GM12878 (cell line): ENCODE measurements around the gene HPS3. TPM values are rescaled to one million over a fixed set of nuclear protein-coding genes. Genes with fewer than 3 reads are reported as not detected.

Experiments used
- ATAC-seq: fragments of 200-7000 bp; cut with Tn5 transposase; 3 replicates; pipeline ENCODE4 v1.9.1; 2020; ENCODE audit warnings: mild to moderate bottlenecking, moderate library complexity
- BruUV-seq: library from RNA; stranded (reverse); fragments of 400-500 nt; replicated peaks from 2 replicates; lab custom pipeline; 2021; lab: Mats Ljungman, UMichigan
- CTCF ChIA-PET: fragments of 300-600 bp; sonication (Branson Sonifier 250); formaldehyde crosslinking; extraction: SDS; loops from one replicate; lab custom pipeline; 2021; ENCODE audit warnings: inconsistent platforms; lab: Yijun Ruan, JAX
- POLR2A ChIA-PET: fragments of 350-600 bp; formaldehyde crosslinking; extraction: SDS; loops from one replicate; lab custom pipeline; 2021; ENCODE audit warnings: inconsistent platforms; lab: Charles Lee
- RAD21 ChIA-PET: fragments of 300-600 bp; sonication (Branson Sonifier 250); formaldehyde crosslinking; loops from one replicate; lab custom pipeline; 2023; ENCODE audit warnings: antibody characterized with exemption; ENCODE audit not compliant: unreplicated experiment; lab: Charles Lee
- SMC1A ChIA-PET: fragments of 300-600 bp; sonication (Branson Sonifier 250); formaldehyde crosslinking; loops from one replicate; lab custom pipeline; 2023; ENCODE audit not compliant: unreplicated experiment, uncharacterized antibody; lab: Charles Lee
- DNase-seq: peaks from one replicate; pipeline ENCODE4 v3.0.0-alpha.2; 2011; ENCODE audit warnings: low read depth, low spot score
- FAIRE-seq: peaks from 3 replicates; lab custom pipeline; 2011; peaks lifted over from hg19 to GRCh38; lab: Jason Lieb, UNC
- H2AFZ ChIP-seq: 2 replicates; pipeline ENCODE4 v1.6.0; 2011; ENCODE audit warnings: low read depth, low read length, control low read depth; ENCODE audit not compliant: control insufficient read depth
- H3K27ac ChIP-seq: 2 replicates; pipeline ENCODE4 v1.5.1; 2011; ENCODE audit warnings: control low read depth; ENCODE audit not compliant: control insufficient read depth, insufficient read depth
- H3K27me3 ChIP-seq, 2 experiments: replicated peaks in 1 of 2; 2 replicates each; pipeline versions ENCODE4 v1.6.0 to v1.6.1; 2011; ENCODE audit warnings: low read length in 1 of 2; ENCODE audit not compliant: control insufficient read depth in 2 of 2, insufficient read depth in 2 of 2
- H3K36me3 ChIP-seq, 2 experiments: 2 replicates each; pipeline ENCODE4 v1.5.1; 2011; ENCODE audit warnings: low read length in 1 of 2; ENCODE audit not compliant: control insufficient read depth in 2 of 2, insufficient read depth in 2 of 2
- H3K4me1 ChIP-seq: 2 replicates; pipeline ENCODE4 v1.6.1; 2011; ENCODE audit warnings: mild to moderate bottlenecking, low read length, moderate library complexity, mixed read lengths; ENCODE audit not compliant: control insufficient read depth, insufficient read depth
- H3K4me2 ChIP-seq: 2 replicates; pipeline ENCODE4 v1.6.0; 2011; ENCODE audit warnings: control low read depth; ENCODE audit not compliant: control insufficient read depth, insufficient read depth
- H3K4me3 ChIP-seq: fragments of 200-600 bp; sonication (generic); 2 replicates; pipeline ENCODE4 v1.5.1; 2016
- H3K79me2 ChIP-seq: 2 replicates; pipeline ENCODE4 v1.6.0; 2011; ENCODE audit warnings: low read length; ENCODE audit not compliant: control insufficient read depth, insufficient read depth
- H3K9ac ChIP-seq: 2 replicates; pipeline ENCODE4 v1.8.0; 2011; ENCODE audit warnings: low read length, control low read depth, mixed read lengths; ENCODE audit not compliant: control insufficient read depth, insufficient read depth
- H3K9me3 ChIP-seq: replicated peaks from 3 replicates; pipeline ENCODE4 v1.5.1; 2011; ENCODE audit warnings: mild to moderate bottlenecking, low read length; ENCODE audit not compliant: control insufficient read depth, insufficient read depth
- H4K20me1 ChIP-seq: 2 replicates; pipeline ENCODE4 v1.6.0; 2011; ENCODE audit not compliant: control insufficient read depth, insufficient read depth
- CREB1 ChIP-seq: IDR thresholded peaks from 2 replicates; pipeline ENCODE4 v1.6.1; 2012; ENCODE audit warnings: low read depth, mild to moderate bottlenecking, inconsistent platforms
- EP300 ChIP-seq, 2 experiments: fragments of 150-350 bp in 1 of 2; IDR thresholded peaks; 2 replicates each; pipeline ENCODE4 v1.6.1; 2011 to 2012; ENCODE audit warnings: low read depth in 2 of 2, low read length in 2 of 2, borderline replicate concordance in 1 of 2, improper control_type of control experiment in 1 of 2, inconsistent platforms in 1 of 2; ENCODE audit not compliant: control insufficient read depth in 1 of 2
- EZH2 ChIP-seq: IDR thresholded peaks from 2 replicates; pipeline ENCODE4 v1.6.1; 2012; ENCODE audit warnings: low read depth, mild to moderate bottlenecking, control low read depth, inconsistent platforms, low read length, borderline replicate concordance; ENCODE audit not compliant: control insufficient read depth
- FOXM1 ChIP-seq: IDR thresholded peaks from 2 replicates; pipeline ENCODE4 v1.6.1; 2012; ENCODE audit warnings: low read depth, mild to moderate bottlenecking, inconsistent platforms, low read length, moderate library complexity
- GATAD2B ChIP-seq: fragments of 450-650 bp; conservative IDR thresholded peaks from 2 replicates; pipeline ENCODE4 v1.6.1; 2017; ENCODE audit warnings: low read depth, mild to moderate bottlenecking, moderate library complexity
- HDAC6 ChIP-seq: fragments of 200-600 bp; sonication (generic); IDR thresholded peaks from one replicate; pipeline ENCODE4 v1.8.0; 2017; ENCODE audit warnings: antibody characterized with exemption; ENCODE audit not compliant: unreplicated experiment
- MTA2 ChIP-seq: fragments of 450-650 bp; IDR thresholded peaks from 2 replicates; pipeline ENCODE4 v1.6.1; 2016; ENCODE audit warnings: low read depth, mild to moderate bottlenecking, moderate library complexity
- NFYA ChIP-seq: IDR thresholded peaks from 2 replicates; pipeline ENCODE4 v1.6.1; 2011; ENCODE audit warnings: low read depth, mild to moderate bottlenecking, low read length, improper control_type of control experiment, borderline replicate concordance
- NR2C2 ChIP-seq: IDR thresholded peaks from 2 replicates; pipeline ENCODE4 v1.6.1; 2011; ENCODE audit warnings: borderline replicate concordance, low read depth; ENCODE audit not compliant: control insufficient read depth, insufficient read length
- NRF1 ChIP-seq: conservative IDR thresholded peaks from 2 replicates; pipeline ENCODE4 v1.6.1; 2011; ENCODE audit warnings: mild to moderate bottlenecking, low read depth, low read length, improper control_type of control experiment
- PML ChIP-seq: IDR thresholded peaks from 2 replicates; pipeline ENCODE4 v1.6.1; 2012; ENCODE audit warnings: low read length, inconsistent platforms
- RFX5 ChIP-seq: IDR thresholded peaks from 2 replicates; pipeline ENCODE4 v1.6.1; 2011; ENCODE audit warnings: low read depth, low read length, improper control_type of control experiment
- SIX5 ChIP-seq: IDR thresholded peaks from 2 replicates; pipeline ENCODE4 v1.6.1; 2011; ENCODE audit warnings: mild to moderate bottlenecking, low read depth, low read length, moderate library complexity; ENCODE audit not compliant: severe bottlenecking
- SMAD1 ChIP-seq: fragments of 450-650 bp; IDR thresholded peaks from 2 replicates; pipeline ENCODE4 v1.6.1; 2018; ENCODE audit warnings: mild to moderate bottlenecking, low read depth; ENCODE audit not compliant: partially characterized antibody
- STAT1 ChIP-seq: fragments of 450-650 bp; conservative IDR thresholded peaks from 2 replicates; pipeline ENCODE4 v1.6.1; 2014; ENCODE audit warnings: antibody characterized with exemption, mild to moderate bottlenecking
- ZNF217 ChIP-seq: fragments of 450-650 bp; IDR thresholded peaks from 2 replicates; pipeline ENCODE4 v1.6.1; 2017; ENCODE audit warnings: antibody characterized with exemption, mild to moderate bottlenecking
- ZNF274 ChIP-seq: IDR thresholded peaks from one replicate; pipeline ENCODE4 v1.8.0; 2011; ENCODE audit not compliant: insufficient read length, insufficient read depth
- ZNF622 ChIP-seq: fragments of 450-650 bp; IDR thresholded peaks from 2 replicates; pipeline ENCODE4 v1.6.1; 2017; ENCODE audit warnings: mild to moderate bottlenecking, inconsistent platforms
- WGBS: methylation state at CpG from one replicate; pipeline ENCODE4 v1.1.6; 2016; ENCODE audit warnings: low lambda C conversion rate; ENCODE audit not compliant: insufficient replicate concordance, insufficient coverage; ENCODE audit errors: missing lambda C conversion rate; 5-methylcytosine and 5-hydroxymethylcytosine counted together
- in situ Hi-C: fragments of 300-500 bp; cut with MboI; formaldehyde crosslinking; loops from 9 replicates; pipeline ENCODE4 v1.14.3; 2018; ENCODE audit warnings: mixed read lengths
- intact Hi-C: fragments of 100-400 bp; cut with micrococcal nuclease; formaldehyde crosslinking; loops from one replicate; pipeline ENCODE4 v1.14.2; 2022; ENCODE audit not compliant: unreplicated experiment
- polyA plus RNA-seq, 11 experiments: library from polyadenylated mRNA; depleted of rRNA in 4 of 11; unstranded in 6 of 11; stranded (reverse) in 5 of 11; fragments of >200 nt; fragmentation: Nextera tagmentation in 4 of 11; fragmentation: Illumina TruSeq in 1 of 11; extraction: Ambion mirVana in 4 of 11; extraction: Trizol in 1 of 11; gene quantifications; 1 replicate in 1 of 11; 2 replicates in 10 of 11; pipeline versions ENCODE4 v1.2.1 to v1.2.3, GENCODE V29; 2011 to 2016; ENCODE audit warnings: inconsistent platforms in 2 of 11, missing spikeins in 2 of 11, low read depth in 1 of 11
- total RNA-seq, 4 experiments: library from RNA; depleted of rRNA in 3 of 4; stranded (reverse); fragments of >200 nt in 3 of 4; fragmentation: Illumina TruSeq in 1 of 4; extraction: Trizol in 1 of 4; gene quantifications; 2 replicates each; pipeline versions ENCODE4 v1.2.1 to v1.2.3, GENCODE V29; 2013 to 2021
- TF ChIP-seq, protein P1 (sequence below): fragments of 450-650 bp; IDR thresholded peaks from 2 replicates; pipeline ENCODE4 v1.6.1; 2017; ENCODE audit warnings: borderline replicate concordance
- TF ChIP-seq, protein P2 (sequence below): IDR thresholded peaks from 2 replicates; pipeline ENCODE4 v1.6.1; 2012; ENCODE audit warnings: mild to moderate bottlenecking, low read depth, low read length

HPS3 gene
- total and polyA plus RNA-seq, 10 of the 15 experiments (the other 5 are each of a cell fraction or from before 2014, with no cell fraction given), result 2.7 to 26.5 (median 14.8) TPM

DNA sequence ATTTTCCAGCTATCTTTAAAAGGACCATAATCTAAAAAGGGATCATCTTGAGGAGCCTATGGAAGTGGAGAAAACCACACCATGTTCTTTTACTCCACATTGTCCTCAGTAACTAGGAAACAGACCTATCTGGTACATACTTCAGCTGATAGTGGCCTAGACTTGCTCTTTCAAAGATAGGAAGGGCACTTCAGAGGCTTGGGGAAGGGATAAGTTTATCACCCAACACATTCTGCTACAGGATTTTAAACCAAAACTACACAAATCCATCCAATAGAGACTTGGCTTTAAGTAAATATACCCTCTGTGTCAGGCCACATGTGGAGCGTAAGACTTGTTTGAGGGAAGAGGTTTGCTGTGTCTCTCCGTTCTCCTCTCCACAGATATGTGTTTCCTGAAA is 56.8 kb downstream of the HPS3 start:
- WGBS, result 79% methylated on average over 2 of the region's 2 CpGs
- no peak overlapping the region for H3K4me2 ChIP-seq
- ATAC-seq (no peak), DNase-seq (no peak), FAIRE-seq (no peak)
- no TSS peak for BruUV-seq
- no peaks in the 10 kb centered on the region for H4K20me1 ChIP-seq
- H3K36me3 ChIP-seq, result no peaks in the 10 kb centered on the region
- in situ Hi-C loops (no loop called here), intact Hi-C loops (no loop called here)
- POLR2A ChIA-PET, result no interaction called here
- H3K4me1 ChIP-seq, result no peaks in the 10 kb centered on the region
- no peak overlapping the region for H3K27ac ChIP-seq
- H3K9ac ChIP-seq, result no peak overlapping the region
- RAD21 ChIA-PET, result no interaction called here
- CTCF ChIA-PET, result interaction anchor here (1.4 kb wide), 1 partner anchor 65 kb away, joined by 4 read pairs; no protein-coding TSS in a partner anchor
- no peaks in the 10 kb centered on the region; a peak in 1 of 4 replicates for H3K27me3 ChIP-seq
- TF ChIP-seq NR2C2 (no peak), GATAD2B (no peak), EP300 (IDR thresholded peaks at IDR 0.05; ENCODE audit: borderline replicate concordance in 1 of 2, control insufficient read depth in 1 of 2, low read depth in 2 of 2, low read length in 2 of 2) (no peak), HDAC6 (no peak), ZNF217 (no peak), MTA2 (no peak), PML (no peak), ZNF274 (no peak), SIX5 (no peak), CREB1 (no peak), SMAD1 (no peak), EZH2 (no peak), NRF1 (no peak), ZNF622 (no peak), NFYA (no peak), FOXM1 (no peak), STAT1 (no peak), RFX5 (no peak)
- TF ChIP-seq, protein P1, sequence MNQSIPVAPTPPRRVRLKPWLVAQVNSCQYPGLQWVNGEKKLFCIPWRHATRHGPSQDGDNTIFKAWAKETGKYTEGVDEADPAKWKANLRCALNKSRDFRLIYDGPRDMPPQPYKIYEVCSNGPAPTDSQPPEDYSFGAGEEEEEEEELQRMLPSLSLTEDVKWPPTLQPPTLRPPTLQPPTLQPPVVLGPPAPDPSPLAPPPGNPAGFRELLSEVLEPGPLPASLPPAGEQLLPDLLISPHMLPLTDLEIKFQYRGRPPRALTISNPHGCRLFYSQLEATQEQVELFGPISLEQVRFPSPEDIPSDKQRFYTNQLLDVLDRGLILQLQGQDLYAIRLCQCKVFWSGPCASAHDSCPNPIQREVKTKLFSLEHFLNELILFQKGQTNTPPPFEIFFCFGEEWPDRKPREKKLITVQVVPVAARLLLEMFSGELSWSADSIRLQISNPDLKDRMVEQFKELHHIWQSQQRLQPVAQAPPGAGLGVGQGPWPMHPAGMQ, result no peak
- TF ChIP-seq, protein P2, sequence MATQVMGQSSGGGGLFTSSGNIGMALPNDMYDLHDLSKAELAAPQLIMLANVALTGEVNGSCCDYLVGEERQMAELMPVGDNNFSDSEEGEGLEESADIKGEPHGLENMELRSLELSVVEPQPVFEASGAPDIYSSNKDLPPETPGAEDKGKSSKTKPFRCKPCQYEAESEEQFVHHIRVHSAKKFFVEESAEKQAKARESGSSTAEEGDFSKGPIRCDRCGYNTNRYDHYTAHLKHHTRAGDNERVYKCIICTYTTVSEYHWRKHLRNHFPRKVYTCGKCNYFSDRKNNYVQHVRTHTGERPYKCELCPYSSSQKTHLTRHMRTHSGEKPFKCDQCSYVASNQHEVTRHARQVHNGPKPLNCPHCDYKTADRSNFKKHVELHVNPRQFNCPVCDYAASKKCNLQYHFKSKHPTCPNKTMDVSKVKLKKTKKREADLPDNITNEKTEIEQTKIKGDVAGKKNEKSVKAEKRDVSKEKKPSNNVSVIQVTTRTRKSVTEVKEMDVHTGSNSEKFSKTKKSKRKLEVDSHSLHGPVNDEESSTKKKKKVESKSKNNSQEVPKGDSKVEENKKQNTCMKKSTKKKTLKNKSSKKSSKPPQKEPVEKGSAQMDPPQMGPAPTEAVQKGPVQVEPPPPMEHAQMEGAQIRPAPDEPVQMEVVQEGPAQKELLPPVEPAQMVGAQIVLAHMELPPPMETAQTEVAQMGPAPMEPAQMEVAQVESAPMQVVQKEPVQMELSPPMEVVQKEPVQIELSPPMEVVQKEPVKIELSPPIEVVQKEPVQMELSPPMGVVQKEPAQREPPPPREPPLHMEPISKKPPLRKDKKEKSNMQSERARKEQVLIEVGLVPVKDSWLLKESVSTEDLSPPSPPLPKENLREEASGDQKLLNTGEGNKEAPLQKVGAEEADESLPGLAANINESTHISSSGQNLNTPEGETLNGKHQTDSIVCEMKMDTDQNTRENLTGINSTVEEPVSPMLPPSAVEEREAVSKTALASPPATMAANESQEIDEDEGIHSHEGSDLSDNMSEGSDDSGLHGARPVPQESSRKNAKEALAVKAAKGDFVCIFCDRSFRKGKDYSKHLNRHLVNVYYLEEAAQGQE, result no peak
- H3K79me2 ChIP-seq, result no peaks in the 10 kb centered on the region
- H3K4me3 ChIP-seq, result no peak overlapping the region
- H3K9me3 ChIP-seq, result no peaks in the 10 kb centered on the region
- SMC1A ChIA-PET, result interaction anchor here (0.6 to 0.9 kb wide), 2 partner anchors 31 to 94 kb away, joined by 3 read pairs; no protein-coding TSS in a partner anchor
- H2AFZ ChIP-seq, result no peak overlapping the region
